HG03469 (cell line): ENCODE measurements around the gene NCOA5.

ENCODE experiments used
- ATAC-seq: cut with Tn5 transposase; IDR thresholded peaks from one replicate; pipeline ENCODE4 v1.9.1; 2021; ENCODE audit warnings: mild to moderate bottlenecking, moderate library complexity, moderate number of reproducible peaks; ENCODE audit not compliant: unreplicated experiment

The NCOA5 gene

DNA sequence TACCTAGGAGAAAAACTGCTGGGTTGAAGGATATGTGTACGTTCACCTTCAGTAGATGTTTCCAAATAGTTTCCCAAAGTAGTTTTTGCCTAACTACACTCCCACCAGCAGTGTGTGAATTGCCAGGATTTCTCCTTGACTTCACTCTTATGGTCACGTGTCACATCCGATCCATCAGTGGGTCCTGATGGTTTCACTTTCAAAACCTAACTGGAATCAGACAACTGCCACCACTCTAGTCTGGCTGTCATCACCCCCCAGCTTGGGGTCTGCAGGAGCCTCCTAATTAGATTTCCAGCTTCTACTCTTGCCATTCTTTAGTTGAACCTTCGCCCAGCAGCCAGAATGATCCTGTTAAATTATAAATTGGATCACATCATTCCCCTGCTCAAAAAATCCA, 69.2 kb downstream of the NCOA5 start:
- no peak for ATAC-seq

DNA sequence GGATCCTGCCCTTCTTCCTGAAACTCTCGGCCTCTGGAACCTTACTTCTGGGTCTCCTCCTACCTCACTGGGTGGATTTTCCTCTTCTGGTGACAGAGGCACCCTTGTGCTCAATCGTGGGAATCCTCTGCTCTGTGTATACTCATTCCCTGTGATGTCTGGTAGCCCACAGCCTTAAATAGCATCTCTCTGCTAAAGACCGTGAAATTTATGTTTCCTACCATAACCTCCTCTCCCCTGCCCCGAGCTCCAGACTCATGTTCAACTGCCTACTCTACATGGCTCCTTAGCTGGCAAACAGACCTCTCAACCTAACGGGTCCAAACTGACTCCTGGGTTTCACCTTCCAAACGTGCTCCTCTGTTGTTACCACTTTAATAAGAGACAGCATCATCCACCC, 71.2 kb downstream of the NCOA5 start:
- ATAC-seq, result no peak

DNA sequence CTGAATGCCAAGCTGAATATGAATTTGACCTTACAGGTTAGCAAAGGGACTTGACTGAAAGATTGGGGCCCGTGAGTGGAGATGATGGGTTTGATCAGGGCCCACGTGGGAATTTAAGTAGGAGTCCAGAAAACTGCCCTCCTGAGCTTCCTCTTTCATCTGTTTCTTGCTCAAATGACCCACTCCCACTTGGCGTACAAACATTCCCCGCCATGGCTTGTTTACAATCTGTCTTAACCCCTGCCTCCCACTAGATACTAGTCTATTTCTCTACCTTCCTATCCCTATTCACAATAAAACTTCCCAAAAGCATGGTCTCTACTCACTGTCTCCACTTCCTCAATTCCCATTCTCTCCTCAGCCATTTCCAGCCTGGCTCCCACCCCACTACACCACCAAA, 71.7 kb downstream of the NCOA5 start:
- no peak for ATAC-seq

DNA sequence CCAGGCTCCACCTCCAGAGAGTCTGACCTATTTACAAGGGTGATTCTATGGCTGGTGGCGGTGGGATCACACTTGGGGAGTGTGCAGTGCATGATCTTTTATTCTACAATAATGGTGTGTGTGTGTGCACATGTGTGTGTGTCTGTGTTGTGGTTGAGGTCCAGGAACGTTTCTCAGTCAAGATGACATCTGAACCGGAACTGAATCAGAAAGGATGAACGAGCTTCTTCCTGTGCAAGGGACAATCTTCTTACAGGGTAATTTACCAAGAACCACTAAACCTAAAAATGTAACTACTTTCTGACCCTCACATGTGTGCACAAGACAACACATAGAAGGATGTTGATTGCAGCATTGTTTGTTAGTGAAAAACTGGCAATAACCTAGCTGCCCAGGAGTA, 72.5 kb downstream of the NCOA5 start:
- no peak for ATAC-seq

DNA sequence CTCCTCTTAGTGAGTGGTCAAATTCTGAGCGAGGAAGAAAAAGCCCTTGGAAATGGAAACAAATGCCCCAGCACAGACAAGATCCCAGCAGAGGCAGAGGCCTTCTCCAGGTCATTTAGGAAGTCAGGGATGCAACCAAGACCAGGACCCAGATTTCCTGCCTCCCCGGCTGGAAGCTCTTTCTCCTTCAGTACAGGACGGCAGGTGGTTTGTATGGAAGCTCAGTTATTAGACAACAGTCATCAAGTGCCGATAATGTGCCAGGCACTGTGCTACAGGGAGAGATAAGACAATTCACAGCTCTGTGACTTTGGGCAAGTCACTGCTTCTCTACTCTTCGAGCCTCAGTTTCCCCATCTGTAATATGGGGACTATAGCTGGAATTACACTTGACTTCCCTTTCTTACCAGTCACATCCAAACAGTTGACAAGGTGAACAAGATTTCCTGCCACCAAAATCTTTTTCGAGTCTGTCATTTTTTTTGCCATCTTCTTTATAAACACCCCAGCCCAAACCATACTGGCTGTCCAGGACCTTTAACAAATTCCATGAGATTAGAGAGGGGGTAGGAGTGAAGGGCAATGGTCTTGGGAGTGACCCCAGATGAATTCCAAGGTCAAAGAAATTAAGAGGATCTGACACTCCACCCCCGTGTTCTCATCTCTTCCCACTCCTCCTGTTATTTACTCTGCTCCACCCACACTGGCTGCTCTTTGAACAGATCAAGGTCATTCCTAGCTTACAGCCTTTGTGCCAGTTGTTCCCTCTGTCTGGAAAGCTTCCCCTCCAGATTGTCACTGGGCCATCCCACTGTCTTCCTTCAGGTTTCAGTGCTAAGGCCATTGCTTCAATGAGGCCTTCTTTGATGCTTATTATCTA, 75.0 kb downstream of the NCOA5 start:
- ATAC-seq, result no peak

DNA sequence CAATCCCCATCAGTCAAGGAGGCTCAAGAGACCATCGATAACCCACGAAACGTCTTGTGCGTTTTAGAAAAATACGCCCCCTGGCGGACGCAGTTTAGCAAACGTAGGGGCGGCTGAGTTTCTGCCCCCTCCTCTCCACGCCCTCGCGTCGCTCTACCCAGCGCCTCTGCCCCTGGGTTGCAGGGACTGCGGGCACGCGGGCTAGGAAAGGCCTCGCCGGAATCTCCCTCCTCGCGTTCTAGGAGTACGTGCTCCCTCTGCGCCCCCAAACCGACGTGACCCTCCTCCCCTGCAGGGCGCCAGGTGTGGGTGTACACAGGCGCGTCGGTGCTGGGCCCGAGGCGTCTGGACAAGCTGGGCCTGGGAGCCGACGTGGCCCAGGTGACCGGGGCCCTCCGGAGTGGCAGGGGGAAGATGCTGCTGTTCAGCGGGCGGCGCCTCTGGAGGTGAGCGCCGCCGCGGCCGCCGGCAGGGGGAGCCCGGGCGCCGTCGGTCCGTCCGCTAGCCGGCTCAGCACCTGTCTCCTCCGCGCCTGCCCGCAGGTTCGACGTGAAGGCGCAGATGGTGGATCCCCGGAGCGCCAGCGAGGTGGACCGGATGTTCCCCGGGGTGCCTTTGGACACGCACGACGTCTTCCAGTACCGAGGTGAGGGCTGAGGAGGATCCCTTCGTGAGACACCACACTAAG, 75.8 kb downstream of the NCOA5 start:
- ATAC-seq, result peak; percentile 48

DNA sequence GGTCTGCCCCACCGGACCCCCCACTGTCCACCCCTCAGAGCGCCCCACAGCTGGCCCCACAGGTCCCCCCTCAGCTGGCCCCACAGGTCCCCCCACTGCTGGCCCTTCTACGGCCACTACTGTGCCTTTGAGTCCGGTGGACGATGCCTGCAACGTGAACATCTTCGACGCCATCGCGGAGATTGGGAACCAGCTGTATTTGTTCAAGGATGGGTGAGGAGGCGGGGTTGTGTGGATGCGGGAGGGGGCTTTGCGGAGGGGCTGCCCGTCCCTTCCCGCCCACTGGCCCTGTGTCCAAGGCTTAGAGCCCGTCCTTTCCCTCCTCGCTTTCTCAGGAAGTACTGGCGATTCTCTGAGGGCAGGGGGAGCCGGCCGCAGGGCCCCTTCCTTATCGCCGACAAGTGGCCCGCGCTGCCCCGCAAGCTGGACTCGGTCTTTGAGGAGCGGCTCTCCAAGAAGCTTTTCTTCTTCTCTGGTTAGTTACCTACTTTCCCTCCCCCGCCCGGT, 76.4 kb downstream of the NCOA5 start:
- ATAC-seq, result no peak

DNA sequence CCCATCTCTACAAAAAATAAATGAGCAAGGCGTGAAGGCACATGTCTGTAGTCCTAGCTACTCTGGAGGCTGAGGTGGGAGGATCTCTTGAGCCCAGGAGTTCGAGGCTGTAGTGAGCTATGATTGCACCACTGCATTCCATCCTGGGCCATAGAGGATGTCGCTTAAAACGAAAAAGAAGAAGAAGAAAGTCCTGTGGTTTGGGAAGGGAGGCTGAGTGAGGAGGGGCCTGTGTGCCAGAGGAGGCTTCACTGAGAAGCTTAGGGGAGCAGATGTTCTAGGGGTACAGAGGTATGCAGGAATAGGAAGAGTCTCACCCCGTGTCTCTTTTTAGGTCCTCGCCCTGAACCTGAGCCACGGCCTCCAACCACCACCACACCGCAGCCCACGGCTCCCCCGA, 76.8 kb downstream of the NCOA5 start:
- no peak for ATAC-seq

DNA sequence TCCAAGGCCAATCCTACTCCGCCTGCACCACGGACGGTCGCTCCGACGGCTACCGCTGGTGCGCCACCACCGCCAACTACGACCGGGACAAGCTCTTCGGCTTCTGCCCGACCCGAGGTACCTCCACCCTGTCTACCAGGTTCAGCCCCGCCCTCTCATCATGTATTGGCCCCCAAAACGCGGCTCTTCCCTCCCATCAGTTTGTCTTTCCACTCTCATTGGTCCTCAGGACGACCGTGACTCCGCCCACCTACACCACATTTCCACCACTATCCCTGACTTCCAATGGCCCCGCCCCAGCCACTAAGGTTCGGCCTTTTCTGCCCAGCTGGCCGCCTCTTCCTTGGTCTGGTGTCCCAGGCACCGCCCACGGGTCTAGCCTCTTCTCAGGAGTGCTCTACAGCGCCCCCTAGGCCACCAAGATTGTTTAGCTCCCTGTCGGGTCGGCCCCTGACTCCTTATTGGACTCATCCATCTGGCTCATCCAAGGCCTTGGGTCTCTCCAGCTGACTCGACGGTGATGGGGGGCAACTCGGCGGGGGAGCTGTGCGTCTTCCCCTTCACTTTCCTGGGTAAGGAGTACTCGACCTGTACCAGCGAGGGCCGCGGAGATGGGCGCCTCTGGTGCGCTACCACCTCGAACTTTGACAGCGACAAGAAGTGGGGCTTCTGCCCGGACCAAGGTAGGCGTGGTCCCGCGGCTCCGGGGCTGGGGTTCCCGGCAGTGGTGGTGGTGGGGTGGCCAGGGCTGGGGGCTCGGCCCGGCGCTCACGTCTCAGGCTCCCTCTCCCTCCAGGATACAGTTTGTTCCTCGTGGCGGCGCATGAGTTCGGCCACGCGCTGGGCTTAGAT, 77.9 kb downstream of the NCOA5 start:
- no peak for ATAC-seq
